Cardiac septum (tissue), 1 donor: ENCODE results near the gene PHLDB2. TPM values are rescaled to one million over a fixed set of nuclear protein-coding genes. Genes with fewer than 3 reads are reported as not detected.
"Not testable (repeated sequence)": the region's sequence is repeated elsewhere in the genome, so short reads cannot be mapped to it uniquely, and the experiment has no call there.

Experiments
- DNase-seq: peaks from one replicate; pipeline ENCODE4 v3.0.0-alpha.2; 2020; ENCODE audit warnings: low spot score
- intact Hi-C: fragments of 100-400 bp; cut with DNase I; formaldehyde crosslinking; loops from one replicate; pipeline ENCODE4 v1.14.0; 2022
- long read RNA-seq: library from polyadenylated mRNA; unstranded; transcript quantifications from one replicate; pipeline ENCODE4 v2.0.0, GENCODE V29; 2021
- total RNA-seq: library from RNA; stranded (reverse); fragmentation: NEBNext Ultra II Directional; extraction: Animal tissue kit (Norgen Biotek cat#: 25700); gene quantifications from one replicate; pipeline ENCODE4 v1.2.1, GENCODE V29; 2021
- donor health status: DM: no; HTN: no; CAD: no.

The PHLDB2 gene
- total RNA-seq, result 184 TPM
- long read RNA-seq, full-length matches to known transcripts, result 3 of 65 reads
- long read RNA-seq, partial matches to known transcripts, result 33 of 65 reads
- long read RNA-seq, other reads (novel, unspliced or antisense), result 29 of 65 reads

GRCh38 chr3:111859061-111859973 is at the start of gene PHLDB2:
Gene PHLDB2, plus strand, starts transcription at chr3:111859265. Its CDS starts 24,813 bp downstream, at chr3:111884078.
- peak; percentile 87 for DNase-seq
- intact Hi-C loops, result loop anchor here (1.0 to 5.0 kb wide), 2 partner anchors 72 to 142 kb away; no protein-coding TSS in a partner anchor

- intact Hi-C loops, result no loop called here
- DNase-seq, result no peak
These were observed 48.2 kb upstream of the PHLDB2 start for GRCh38 chr3:111810909-111811308.

- intact Hi-C loops, result no loop called here
- DNase-seq, result no peak
These were observed 47.3 kb upstream of the PHLDB2 start for GRCh38 chr3:111811811-111812210.

GRCh38 chr3:111812701-111813100 is 46.4 kb upstream of the PHLDB2 start:
- intact Hi-C loops, result no loop called here

GRCh38 chr3:111813441-111813840 is 45.6 kb upstream of the PHLDB2 start:
- no peak for DNase-seq
- intact Hi-C loops, result no loop called here

More at GRCh38 chr3:111812701-111813100, 46.4 kb upstream of the PHLDB2 start:
- DNase-seq, result no peak

GRCh38 chr3:111813979-111814378 is 45.1 kb upstream of the PHLDB2 start:
- intact Hi-C loops, result no loop called here
- DNase-seq, result no peak

GRCh38 chr3:111816771-111817170 is 42.3 kb upstream of the PHLDB2 start:
- DNase-seq, intact Hi-C loops: not testable (repeated sequence)

- intact Hi-C loops, result loop anchor here (5.0 kb wide), 1 partner anchor 83 kb away; no protein-coding TSS in a partner anchor
These were observed 39.1 kb upstream of the PHLDB2 start for GRCh38 chr3:111819927-111820326.

GRCh38 chr3:111820651-111821050 is 38.4 kb upstream of the PHLDB2 start:
- DNase-seq, result no peak
- intact Hi-C loops, result loop anchor here (5.0 kb wide), 1 partner anchor 83 kb away; no protein-coding TSS in a partner anchor

More at GRCh38 chr3:111819927-111820326, 39.1 kb upstream of the PHLDB2 start:
- DNase-seq, result no peak

GRCh38 chr3:111821891-111822290 is 37.2 kb upstream of the PHLDB2 start:
- intact Hi-C loops, result loop anchor here (5.0 kb wide), 1 partner anchor 85 kb away; no protein-coding TSS in a partner anchor
- no peak for DNase-seq

- intact Hi-C loops, result loop anchor here (5.0 kb wide), 1 partner anchor 86 kb away; no protein-coding TSS in a partner anchor
These were observed 36.3 kb upstream of the PHLDB2 start for GRCh38 chr3:111822804-111823203.

GRCh38 chr3:111823341-111823855 is 35.7 kb upstream of the PHLDB2 start:
- intact Hi-C loops, result loop anchor here (5.0 kb wide), 1 partner anchor 86 kb away; no protein-coding TSS in a partner anchor
- no peak for DNase-seq

More at GRCh38 chr3:111822804-111823203, 36.3 kb upstream of the PHLDB2 start:
- no peak for DNase-seq

- DNase-seq, result no peak
- intact Hi-C loops, result loop anchor here (5.0 kb wide), 1 partner anchor 87 kb away; no protein-coding TSS in a partner anchor
These were observed 34.7 kb upstream of the PHLDB2 start for GRCh38 chr3:111824351-111824750.

GRCh38 chr3:111827871-111828270 is 31.2 kb upstream of the PHLDB2 start:
- intact Hi-C loops, result no loop called here
- no peak for DNase-seq

GRCh38 chr3:111828530-111828929 is 30.5 kb upstream of the PHLDB2 start:
- intact Hi-C loops, result no loop called here
- no peak for DNase-seq

- no peak for DNase-seq
- intact Hi-C loops, result no loop called here
These were observed 30.0 kb upstream of the PHLDB2 start for GRCh38 chr3:111829023-111829422.

- intact Hi-C loops, result no loop called here
- DNase-seq, result no peak
These were observed 27.2 kb upstream of the PHLDB2 start for GRCh38 chr3:111831840-111832239.

GRCh38 chr3:111837112-111837511 is 22.0 kb upstream of the PHLDB2 start:
- no peak for DNase-seq
- intact Hi-C loops, result no loop called here

GRCh38 chr3:111838133-111838532 is 20.9 kb upstream of the PHLDB2 start:
- DNase-seq, result no peak
- intact Hi-C loops, result no loop called here

GRCh38 chr3:111846039-111846438 is 13.0 kb upstream of the PHLDB2 start:
- intact Hi-C loops, result no loop called here
- no peak for DNase-seq
